CD4-positive, alpha-beta T cell treated with Interleukin-15 for 1 hour (primary cell): ENCODE results near the gene WDR82.
A peak's percentile ranks its signal among the peaks of the same experiment; 100 is the strongest.
"Not testable (repeated sequence)": the region's sequence is repeated elsewhere in the genome, so short reads cannot be mapped to it uniquely, and the experiment has no call there.

ENCODE experiments used
- DNase-seq: peaks from one replicate; pipeline ENCODE4 v3.0.0-alpha.2; 2020

WDR82 gene

GRCh38 chr3:52288674-52289073, 10.2 kb upstream of the WDR82 start:
- no peak for DNase-seq

- no peak for DNase-seq
Observed at GRCh38 chr3:52286777-52287110, 8.3 kb upstream of the WDR82 start.

GRCh38 chr3:52284051-52284450, 5.6 kb upstream of the WDR82 start:
- not testable (repeated sequence) for DNase-seq

- DNase-seq, result no peak
Observed at GRCh38 chr3:52283306-52283705, 4.9 kb upstream of the WDR82 start.

GRCh38 chr3:52281981-52282801, 3.7 kb upstream of the WDR82 start:
- DNase-seq, result peak; percentile 59

- no peak for DNase-seq
Observed at GRCh38 chr3:52280050-52280461, 1.6 kb upstream of the WDR82 start.

GRCh38 chr3:52279596-52279995, 1.1 kb upstream of the WDR82 start:
- no peak for DNase-seq

GRCh38 chr3:52277972-52278509, 408 bp downstream of the WDR82 start:
- peak; percentile 67 for DNase-seq

- DNase-seq, result peak; percentile 74
Observed at GRCh38 chr3:52277071-52277964, 1.1 kb downstream of the WDR82 start.

- not testable (repeated sequence) for DNase-seq
Observed at GRCh38 chr3:52274781-52275180, 3.7 kb downstream of the WDR82 start.

GRCh38 chr3:52272831-52273230, 5.6 kb downstream of the WDR82 start:
- no peak for DNase-seq

GRCh38 chr3:52272172-52272571, 6.3 kb downstream of the WDR82 start:
- DNase-seq, result not testable (repeated sequence)

- no peak for DNase-seq
Observed at GRCh38 chr3:52270252-52270754, 8.1 kb downstream of the WDR82 start.

- no peak for DNase-seq
Observed at GRCh38 chr3:52269776-52270175, 8.7 kb downstream of the WDR82 start.

GRCh38 chr3:52268036-52268435, 10.4 kb downstream of the WDR82 start:
- peak; percentile 60 for DNase-seq

- no peak for DNase-seq
Observed at GRCh38 chr3:52265387-52265786, 13.1 kb downstream of the WDR82 start.

GRCh38 chr3:52262447-52262846, 16.0 kb downstream of the WDR82 start:
- no peak for DNase-seq

GRCh38 chr3:52259448-52259847, 19.0 kb downstream of the WDR82 start:
- DNase-seq, result no peak

- DNase-seq, result no peak
Observed at GRCh38 chr3:52259035-52259434, 19.4 kb downstream of the WDR82 start.

GRCh38 chr3:52257911-52258310, 20.5 kb downstream of the WDR82 start:
- no peak for DNase-seq

- DNase-seq, result no peak
Observed at GRCh38 chr3:52256622-52257021, 21.8 kb downstream of the WDR82 start.

- no peak for DNase-seq
Observed at GRCh38 chr3:52256159-52256558, 22.3 kb downstream of the WDR82 start.

GRCh38 chr3:52254608-52255007, 23.8 kb downstream of the WDR82 start:
- no peak for DNase-seq
